ENCODE results near the gene PPP1R12A.

- TF ChIP-seq CTCF (IDR thresholded peaks at IDR 0.05) (no peak), POLR2AphosphoS5 (IDR thresholded peaks at IDR 0.05) (no peak)
These were observed 104.5 kb downstream of the PPP1R12A start for GRCh38 chr12:79830440-79830839.
